Spinal cord (tissue), 10 donors: ENCODE data around the gene TMEM120B. TPM values are rescaled to one million over a fixed set of nuclear protein-coding genes. Genes with fewer than 3 reads are reported as not detected.

Experiments
- DNase-seq, 6 donors: peaks; one replicate each; pipeline versions ENCODE4 v3.0.0 to v3.0.0-alpha.2; 2013 to 2015; ENCODE audit warnings: low spot score in 6 of 6, low read depth in 4 of 6
- H3K27ac ChIP-seq: one replicate; pipeline ENCODE4 v1.5.1; 2013; ENCODE audit warnings: low read depth, low read length, control low read depth
- H3K27me3 ChIP-seq: one replicate; pipeline ENCODE4 v1.6.1; 2013; ENCODE audit warnings: low read length; ENCODE audit not compliant: control insufficient read depth, insufficient read depth
- H3K36me3 ChIP-seq: one replicate; pipeline ENCODE4 v1.6.1; 2013; ENCODE audit warnings: low read length; ENCODE audit not compliant: control insufficient read depth, insufficient read depth
- H3K4me1 ChIP-seq: one replicate; pipeline ENCODE4 v1.6.1; 2013; ENCODE audit warnings: low read length; ENCODE audit not compliant: control insufficient read depth, insufficient read depth
- H3K4me3 ChIP-seq: one replicate; pipeline ENCODE4 v1.5.1; 2013; ENCODE audit warnings: low read depth, low read length, control low read depth
- H3K9me3 ChIP-seq: one replicate; pipeline ENCODE4 v1.6.1; 2013; ENCODE audit warnings: low read length; ENCODE audit not compliant: control insufficient read depth, insufficient read depth
- WGBS: methylation state at CpG from one replicate; pipeline ENCODE4 v1.1.5; 2013; ENCODE audit warnings: missing lambda C conversion rate; ENCODE audit not compliant: insufficient coverage; 5-methylcytosine and 5-hydroxymethylcytosine counted together
- polyA plus RNA-seq, 2 donors: library from polyadenylated mRNA; unstranded; fragments of 120-200 nt; gene quantifications; one replicate each; pipeline ENCODE4 v1.2.1, GENCODE V29; 2013; ENCODE audit not compliant: insufficient read length in 2 of 2
- total RNA-seq, 2 donors: library from RNA; depleted of rRNA in 1 of 2; stranded (reverse); fragments of 120-200 nt in 1 of 2; fragments of >200 nt in 1 of 2; gene quantifications; one replicate each; pipeline versions ENCODE4 v1.2.3 to v1.2.4, GENCODE V29; 2013 to 2014
- donor health status: healthy.

The TMEM120B gene
- total and polyA plus RNA-seq, 4 donors, result 6.1 to 22.2 (median 9.7) TPM

DNA sequence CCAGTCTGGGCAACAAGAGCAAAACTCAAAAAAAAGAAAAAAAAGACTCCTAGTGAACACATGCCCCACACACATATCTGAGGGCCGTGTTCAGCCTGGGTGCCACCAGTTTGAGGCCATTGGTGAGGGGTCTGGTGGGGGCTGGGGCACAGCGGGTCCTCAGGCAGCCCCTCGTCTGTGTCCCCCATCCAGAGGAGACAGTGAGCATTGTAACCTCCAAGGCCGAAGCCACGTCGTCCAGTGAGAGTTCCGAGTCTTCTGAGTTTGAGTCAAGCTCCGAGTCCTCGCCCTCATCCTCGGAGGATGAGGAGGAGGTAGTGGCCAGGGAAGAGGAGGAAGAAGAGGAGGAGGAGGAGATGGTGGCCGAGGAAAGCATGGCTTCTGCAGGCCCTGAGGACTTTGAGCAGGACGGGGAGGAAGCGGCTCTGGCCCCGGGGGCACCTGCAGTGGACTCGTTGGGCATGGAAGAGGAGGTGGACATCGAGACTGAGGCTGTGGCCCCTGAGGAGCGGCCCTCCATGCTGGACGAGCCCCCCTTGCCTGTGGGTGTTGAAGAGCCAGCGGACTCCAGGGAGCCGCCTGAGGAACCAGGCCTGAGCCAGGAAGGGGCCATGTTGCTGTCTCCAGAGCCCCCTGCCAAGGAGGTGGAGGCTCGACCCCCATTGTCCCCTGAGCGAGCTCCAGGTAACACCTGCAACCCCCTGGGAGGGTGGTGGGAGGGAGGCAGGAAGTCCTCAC, 106.8 kb downstream of the TMEM120B start:
- H3K27me3 ChIP-seq, result no peaks in the 10 kb centered on the region

DNA sequence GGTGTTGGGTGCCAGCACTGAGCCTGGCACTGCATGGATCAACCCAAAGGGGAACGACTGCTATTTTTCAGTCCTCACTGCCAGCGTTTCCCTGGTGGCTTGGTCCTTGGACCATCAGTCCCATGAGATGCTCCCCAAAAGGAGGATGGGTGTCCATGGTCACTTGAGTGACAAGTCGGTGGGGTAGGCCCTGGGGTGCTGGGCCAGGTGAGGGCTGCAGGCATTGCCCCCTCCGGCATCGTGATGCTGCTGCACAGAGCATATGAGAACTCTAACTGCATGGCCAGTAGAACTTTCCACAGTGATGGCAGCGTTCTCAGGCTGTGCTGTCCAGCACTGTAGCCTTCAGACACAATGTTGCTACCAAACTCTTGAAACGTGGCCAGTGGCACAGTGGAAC, 107.5 kb downstream of the TMEM120B start:
- 95% methylated on average over 6 of the region's 7 CpGs for WGBS
- no peaks in the 10 kb centered on the region for H3K4me1 ChIP-seq
- no peak overlapping the region for H3K27ac ChIP-seq
- H3K36me3 ChIP-seq, result peaks cover 96% of the 10 kb centered on the region
- no peaks in the 10 kb centered on the region for H3K27me3 ChIP-seq
- no peak overlapping the region for H3K4me3 ChIP-seq
- DNase-seq, result no peak
- H3K9me3 ChIP-seq, result no peaks in the 10 kb centered on the region

More for the DNA sequence above, 106.8 kb downstream of the TMEM120B start:
- no peak overlapping the region for H3K27ac ChIP-seq
- H3K9me3 ChIP-seq, result no peaks in the 10 kb centered on the region
- 96% methylated on average over 21 of the region's 22 CpGs for WGBS
- H3K36me3 ChIP-seq, result peaks cover 96% of the 10 kb centered on the region
- DNase-seq, result no peak
- H3K4me1 ChIP-seq, result no peaks in the 10 kb centered on the region
- no peak overlapping the region for H3K4me3 ChIP-seq

DNA sequence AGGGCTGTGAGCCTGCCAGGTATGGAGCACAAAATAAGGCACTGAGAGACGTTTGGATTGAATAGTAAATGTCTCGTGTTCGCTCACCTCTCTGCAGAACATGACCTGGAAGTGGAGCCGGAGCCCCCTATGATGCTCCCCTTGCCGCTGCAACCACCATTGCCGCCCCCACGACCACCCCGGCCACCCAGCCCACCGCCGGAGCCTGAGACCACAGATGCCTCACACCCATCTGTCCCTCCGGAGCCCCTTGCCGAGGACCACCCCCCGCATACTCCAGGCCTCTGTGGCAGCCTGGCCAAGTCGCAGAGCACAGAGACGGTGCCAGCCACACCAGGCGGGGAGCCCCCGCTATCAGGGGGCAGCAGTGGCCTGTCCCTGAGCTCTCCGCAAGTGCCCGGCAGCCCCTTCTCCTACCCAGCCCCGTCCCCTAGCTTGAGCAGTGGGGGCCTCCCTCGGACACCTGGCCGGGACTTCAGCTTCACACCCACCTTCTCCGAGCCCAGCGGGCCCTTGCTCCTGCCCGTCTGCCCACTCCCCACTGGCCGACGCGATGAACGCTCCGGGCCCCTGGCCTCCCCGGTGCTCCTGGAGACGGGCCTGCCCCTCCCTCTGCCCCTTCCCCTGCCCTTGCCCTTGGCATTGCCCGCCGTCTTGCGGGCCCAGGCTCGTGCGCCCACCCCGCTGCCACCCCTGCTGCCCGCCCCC, 110.0 kb downstream of the TMEM120B start:
- 90% methylated on average over 36 of the region's 39 CpGs for WGBS
- Histone ChIP-seq H3K27me3 (no peaks in the 10 kb centered on the region), H3K4me3 (no peak overlapping the region), H3K9me3 (no peaks in the 10 kb centered on the region), H3K36me3 (peaks cover 96% of the 10 kb centered on the region), H3K4me1 (no peaks in the 10 kb centered on the region), H3K27ac (no peak overlapping the region)
- DNase-seq, result no peak

DNA sequence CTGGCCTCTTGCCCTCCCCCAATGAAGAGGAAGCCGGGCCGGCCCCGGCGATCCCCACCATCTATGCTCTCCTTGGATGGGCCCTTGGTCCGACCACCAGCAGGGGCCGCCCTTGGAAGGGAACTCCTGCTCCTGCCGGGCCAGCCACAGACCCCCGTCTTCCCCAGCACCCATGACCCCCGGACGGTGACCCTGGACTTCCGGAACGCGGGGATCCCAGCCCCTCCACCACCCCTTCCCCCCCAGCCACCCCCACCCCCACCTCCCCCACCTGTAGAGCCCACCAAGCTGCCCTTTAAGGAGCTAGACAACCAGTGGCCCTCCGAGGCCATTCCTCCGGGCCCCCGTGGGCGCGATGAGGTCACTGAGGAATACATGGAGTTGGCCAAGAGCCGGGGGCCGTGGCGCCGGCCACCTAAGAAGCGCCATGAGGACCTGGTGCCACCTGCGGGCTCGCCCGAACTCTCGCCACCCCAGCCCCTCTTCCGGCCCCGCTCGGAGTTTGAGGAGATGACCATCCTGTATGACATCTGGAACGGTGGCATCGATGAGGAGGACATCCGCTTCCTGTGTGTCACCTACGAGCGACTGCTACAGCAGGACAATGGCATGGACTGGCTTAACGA, 110.7 kb downstream of the TMEM120B start:
- H3K27ac ChIP-seq, result no peak overlapping the region
- H3K27me3 ChIP-seq, result no peaks in the 10 kb centered on the region
- no peaks in the 10 kb centered on the region for H3K9me3 ChIP-seq
- peaks cover 96% of the 10 kb centered on the region for H3K36me3 ChIP-seq
- 94% methylated on average over 22 of the region's 36 CpGs for WGBS
- DNase-seq, result no peak
- H3K4me3 ChIP-seq, result no peak overlapping the region
- no peaks in the 10 kb centered on the region for H3K4me1 ChIP-seq

DNA sequence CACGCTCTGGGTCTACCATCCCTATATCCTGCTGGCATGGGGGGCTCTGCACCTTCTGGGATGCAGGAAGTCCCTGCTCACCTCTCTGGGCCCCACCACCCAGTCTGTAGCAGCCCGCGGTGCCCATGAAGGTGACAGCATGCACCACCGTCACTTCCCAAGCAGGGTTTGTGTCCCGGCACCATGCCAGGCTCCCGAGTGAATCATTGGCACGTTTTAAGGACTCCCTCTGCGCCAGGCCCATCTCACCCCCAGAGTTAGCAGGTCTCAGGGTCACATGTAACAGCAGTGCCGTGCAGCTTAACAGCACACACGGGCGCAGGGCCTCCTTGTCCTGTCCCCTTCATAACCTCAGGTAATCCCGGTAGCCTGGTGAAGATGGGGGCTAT, 111.2 kb downstream of the TMEM120B start:
- H3K27ac ChIP-seq, result no peak overlapping the region
- H3K4me3 ChIP-seq, result no peak overlapping the region
- H3K9me3 ChIP-seq, result no peaks in the 10 kb centered on the region
- no peaks in the 10 kb centered on the region for H3K4me1 ChIP-seq
- DNase-seq, result no peak
- peaks cover 97% of the 10 kb centered on the region for H3K36me3 ChIP-seq
- no peaks in the 10 kb centered on the region for H3K27me3 ChIP-seq
- WGBS, result 83% methylated on average over 12 of the region's 12 CpGs

DNA sequence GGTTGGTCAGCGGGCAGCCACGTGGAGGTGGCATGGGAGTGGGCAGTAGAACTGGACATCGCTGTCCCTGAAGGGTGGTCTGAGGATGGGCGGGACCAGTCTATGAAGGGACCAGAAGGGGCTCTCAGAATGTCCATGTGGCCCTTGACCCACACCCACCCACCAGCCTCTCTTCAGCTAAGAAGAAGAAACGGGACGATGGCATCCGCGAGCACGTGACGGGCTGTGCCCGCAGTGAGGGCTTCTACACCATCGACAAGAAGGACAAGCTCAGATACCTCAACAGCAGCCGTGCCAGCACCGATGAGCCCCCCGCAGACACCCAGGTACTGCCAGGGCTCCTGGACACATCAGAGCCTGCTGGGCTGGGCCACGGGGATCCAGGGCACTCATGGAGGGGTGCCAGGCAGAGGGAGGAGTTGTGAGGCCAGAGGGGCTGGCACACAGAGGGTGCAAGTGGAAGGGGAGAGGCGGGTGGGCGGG, 112.5 kb downstream of the TMEM120B start:
- Histone ChIP-seq H3K9me3 (no peaks in the 10 kb centered on the region), H3K27ac (no peak overlapping the region), H3K4me3 (no peak overlapping the region), H3K36me3 (peaks cover 96% of the 10 kb centered on the region), H3K4me1 (peaks cover 9% of the 10 kb centered on the region), H3K27me3 (no peaks in the 10 kb centered on the region)
- 93% methylated on average over 10 of the region's 18 CpGs for WGBS
- DNase-seq, result no peak

DNA sequence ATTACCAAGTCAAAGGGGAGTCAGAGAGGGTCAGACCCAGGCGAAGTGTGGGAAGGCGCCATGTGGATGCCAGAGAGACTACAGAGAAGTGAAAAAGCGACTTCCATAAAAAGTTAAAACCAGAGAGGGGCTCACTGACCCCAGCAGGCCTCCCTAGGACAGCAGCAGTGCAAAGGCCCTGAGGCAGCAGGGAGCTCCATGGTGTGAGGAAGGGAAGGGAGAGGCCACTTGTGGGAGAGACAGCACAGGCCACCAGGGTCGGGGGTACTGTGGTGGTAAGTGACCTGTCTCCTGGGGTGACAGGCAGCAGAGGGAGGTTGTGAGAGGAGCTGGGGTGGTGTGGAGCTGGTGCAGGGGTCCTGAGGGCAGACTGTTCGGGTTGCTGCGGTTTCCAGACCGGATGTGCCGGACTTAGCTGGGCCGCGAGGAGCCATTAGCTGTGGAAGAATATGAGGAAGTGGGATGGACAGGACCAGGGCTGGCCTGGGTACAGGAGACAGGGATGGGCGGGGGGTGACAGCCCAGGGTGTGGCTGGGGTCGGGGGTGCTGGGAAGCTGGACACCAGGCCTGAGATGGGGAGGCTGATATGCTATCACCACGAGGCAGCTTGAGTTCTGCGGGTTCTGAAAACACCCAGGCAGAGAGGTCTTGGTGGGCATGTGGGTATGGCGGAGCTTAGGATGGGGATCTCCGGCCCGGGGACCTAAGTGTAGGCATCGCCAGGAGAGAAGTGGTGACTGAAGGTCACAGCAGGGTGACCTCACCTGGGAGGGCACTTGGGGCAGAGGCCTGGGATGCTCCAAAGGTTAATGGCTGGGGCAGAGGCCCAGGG, 114.0 kb downstream of the TMEM120B start:
- no peak for DNase-seq
- Histone ChIP-seq H3K4me1 (peaks cover 12% of the 10 kb centered on the region), H3K36me3 (peaks cover 96% of the 10 kb centered on the region), H3K9me3 (no peaks in the 10 kb centered on the region), H3K27ac (no peak overlapping the region), H3K4me3 (no peak overlapping the region), H3K27me3 (no peaks in the 10 kb centered on the region)
- 93% methylated on average over 18 of the region's 18 CpGs for WGBS

DNA sequence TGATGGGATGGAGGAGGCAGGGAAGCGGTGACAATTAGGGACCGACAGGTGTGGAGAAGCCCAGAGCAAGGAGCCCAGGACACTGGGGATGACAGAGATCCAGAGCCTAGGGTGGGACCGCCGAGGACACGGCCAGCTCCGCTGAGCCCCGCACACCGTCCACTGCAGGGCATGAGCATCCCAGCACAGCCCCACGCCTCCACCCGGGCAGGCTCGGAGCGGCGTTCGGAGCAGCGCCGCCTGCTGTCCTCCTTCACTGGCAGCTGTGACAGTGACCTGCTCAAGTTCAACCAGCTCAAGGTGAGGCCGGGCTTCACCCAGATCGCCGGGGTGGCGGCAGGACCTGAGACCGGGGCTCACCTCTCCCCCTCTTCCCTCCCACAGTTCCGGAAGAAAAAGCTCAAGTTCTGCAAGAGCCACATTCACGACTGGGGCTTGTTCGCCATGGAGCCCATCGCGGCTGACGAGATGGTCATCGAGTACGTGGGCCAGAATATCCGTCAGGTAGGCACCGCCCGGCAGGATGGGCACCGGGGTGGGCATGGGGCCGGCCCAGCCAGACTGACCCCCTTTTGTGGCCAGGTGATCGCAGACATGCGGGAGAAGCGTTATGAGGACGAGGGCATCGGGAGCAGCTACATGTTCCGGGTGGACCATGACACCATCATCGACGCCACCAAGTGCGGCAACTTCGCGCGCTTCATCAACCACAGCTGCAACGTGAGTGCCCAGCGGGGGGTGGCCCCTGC, 115.0 kb downstream of the TMEM120B start:
- no peak for DNase-seq
- Histone ChIP-seq H3K9me3 (no peaks in the 10 kb centered on the region), H3K27ac (no peak overlapping the region), H3K36me3 (peaks cover 94% of the 10 kb centered on the region), H3K4me1 (peaks cover 12% of the 10 kb centered on the region), H3K27me3 (no peaks in the 10 kb centered on the region), H3K4me3 (no peak overlapping the region)
- 94% methylated on average over 48 of the region's 48 CpGs for WGBS

DNA sequence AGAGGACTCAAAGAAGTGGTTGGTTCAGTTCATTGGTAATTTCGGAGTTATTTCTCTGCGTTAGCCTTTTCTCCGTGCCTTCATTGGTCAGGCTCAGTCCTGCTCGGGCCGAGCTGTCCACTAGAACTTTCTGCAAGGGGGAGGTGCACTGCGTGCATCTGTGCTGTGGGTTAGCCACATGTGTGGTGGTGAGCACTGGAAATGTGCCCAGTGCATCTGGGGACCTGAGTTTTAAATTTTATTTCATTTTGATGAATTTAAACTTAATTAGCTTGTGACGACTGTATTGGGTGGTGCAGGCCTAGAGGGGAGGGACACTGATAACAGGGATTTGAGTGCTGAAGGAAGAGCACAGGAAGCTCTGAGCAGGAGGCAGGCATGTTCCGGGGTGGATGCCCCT, 115.8 kb downstream of the TMEM120B start:
- Histone ChIP-seq H3K4me1 (peaks cover 12% of the 10 kb centered on the region), H3K27me3 (no peaks in the 10 kb centered on the region), H3K36me3 (peaks cover 86% of the 10 kb centered on the region), H3K9me3 (no peaks in the 10 kb centered on the region), H3K4me3 (no peak overlapping the region), H3K27ac (no peak overlapping the region)
- DNase-seq, result no peak
- 93% methylated on average over 8 of the region's 8 CpGs for WGBS
